Hematopoietic multipotent progenitor cell treated with erythropoietin and hydrocortisone succinate and interleukin-3 and kit ligand, for 4 days (in vitro differentiated cells): ENCODE data around the gene IL23R.

Source experiments
- DNase-seq: peaks from one replicate; pipeline ENCODE4 v3.0.0-alpha.2; 2015

The IL23R gene

GRCh38 chr1:67256291-67257172, 90.3 kb downstream of the IL23R start:
- peak; percentile 5 for DNase-seq

GRCh38 chr1:67257173-67257535, 90.9 kb downstream of the IL23R start:
- no peak for DNase-seq

- DNase-seq = peak; percentile 49
Measured at GRCh38 chr1:67261680-67262079, 95.4 kb downstream of the IL23R start.

GRCh38 chr1:67262735-67263134, 96.5 kb downstream of the IL23R start:
- no peak for DNase-seq

GRCh38 chr1:67264152-67264551, 97.9 kb downstream of the IL23R start:
- no peak for DNase-seq

- peak; percentile 19 for DNase-seq
Measured at GRCh38 chr1:67264899-67265298, 98.6 kb downstream of the IL23R start.

- DNase-seq = no peak
Measured at GRCh38 chr1:67269061-67269460, 102.8 kb downstream of the IL23R start.

- no peak for DNase-seq
Measured at GRCh38 chr1:67270541-67270940, 104.3 kb downstream of the IL23R start.

GRCh38 chr1:67273591-67273990, 107.3 kb downstream of the IL23R start:
- no peak for DNase-seq

- no peak for DNase-seq
Measured at GRCh38 chr1:67274623-67275325, 108.5 kb downstream of the IL23R start.

GRCh38 chr1:67280696-67281095, 114.4 kb downstream of the IL23R start:
- no peak for DNase-seq

- no peak for DNase-seq
Measured at GRCh38 chr1:67281244-67281643, 115.0 kb downstream of the IL23R start.

- DNase-seq = no peak
Measured at GRCh38 chr1:67285780-67286488, 119.7 kb downstream of the IL23R start.

GRCh38 chr1:67290236-67290635, 124.0 kb downstream of the IL23R start:
- DNase-seq = no peak

- no peak for DNase-seq
Measured at GRCh38 chr1:67294836-67295617, 128.8 kb downstream of the IL23R start.

GRCh38 chr1:67298762-67299161, 132.5 kb downstream of the IL23R start:
- DNase-seq = peak; percentile 7

- DNase-seq = no peak
Measured at GRCh38 chr1:67299296-67299695, 133.0 kb downstream of the IL23R start.

GRCh38 chr1:67300561-67300960, 134.3 kb downstream of the IL23R start:
- no peak for DNase-seq

GRCh38 chr1:67304023-67304422, 137.8 kb downstream of the IL23R start:
- no peak for DNase-seq

GRCh38 chr1:67306547-67306946, 140.3 kb downstream of the IL23R start:
- DNase-seq = no peak

GRCh38 chr1:67307251-67308060, 141.2 kb downstream of the IL23R start, which contains the start of gene IL12RB2:
TSS of gene IL12RB2 (plus strand) at chr1:67307873. CDS start at chr1:67320369, 12,496 bp downstream.
- DNase-seq = peak; percentile 62

GRCh38 chr1:67308136-67308535, 141.9 kb downstream of the IL23R start:
- DNase-seq = peak; percentile 5
